NCI-H1436 (cell line): Measurements from ENCODE around the gene LRRC25.
A peak's percentile ranks its signal among the peaks of the same experiment; 100 is the strongest.
"Not testable (repeated sequence)": the region's sequence is repeated elsewhere in the genome, so short reads cannot be mapped to it uniquely, and the experiment has no call there.

Experiments used
- DNase-seq: peaks from one replicate; lab custom pipeline; 2025; lab: John Stamatoyannopoulos, UW

Gene LRRC25

DNA sequence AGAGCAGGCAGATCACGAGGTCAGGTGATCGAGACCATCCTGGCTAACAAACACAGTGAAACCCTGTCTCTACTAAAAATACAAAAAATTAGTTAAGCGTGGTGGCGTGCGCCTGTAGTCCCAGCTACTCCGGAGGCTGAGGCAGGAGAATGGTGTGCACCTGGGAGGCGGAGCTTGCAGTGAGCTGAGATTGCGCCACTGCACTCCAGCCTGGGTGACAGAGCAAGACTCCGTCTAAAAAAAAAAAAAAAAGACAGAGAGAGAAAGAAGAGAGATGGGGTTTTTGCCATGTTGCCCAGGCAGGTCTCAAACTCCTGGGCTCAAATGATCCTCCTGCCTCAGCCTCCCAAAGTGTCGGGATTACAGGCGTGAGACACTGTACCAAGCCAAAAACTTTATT, 8.3 kb upstream of the LRRC25 start:
- not testable (repeated sequence) for DNase-seq

GRCh38 chr19:18402455-18403248, 5.2 kb upstream of the LRRC25 start:
- DNase-seq, result not testable (repeated sequence)

GRCh38 chr19:18401580-18402112, 4.2 kb upstream of the LRRC25 start:
- no peak for DNase-seq

GRCh38 chr19:18399008-18399407, 1.6 kb upstream of the LRRC25 start:
- no peak for DNase-seq

DNA sequence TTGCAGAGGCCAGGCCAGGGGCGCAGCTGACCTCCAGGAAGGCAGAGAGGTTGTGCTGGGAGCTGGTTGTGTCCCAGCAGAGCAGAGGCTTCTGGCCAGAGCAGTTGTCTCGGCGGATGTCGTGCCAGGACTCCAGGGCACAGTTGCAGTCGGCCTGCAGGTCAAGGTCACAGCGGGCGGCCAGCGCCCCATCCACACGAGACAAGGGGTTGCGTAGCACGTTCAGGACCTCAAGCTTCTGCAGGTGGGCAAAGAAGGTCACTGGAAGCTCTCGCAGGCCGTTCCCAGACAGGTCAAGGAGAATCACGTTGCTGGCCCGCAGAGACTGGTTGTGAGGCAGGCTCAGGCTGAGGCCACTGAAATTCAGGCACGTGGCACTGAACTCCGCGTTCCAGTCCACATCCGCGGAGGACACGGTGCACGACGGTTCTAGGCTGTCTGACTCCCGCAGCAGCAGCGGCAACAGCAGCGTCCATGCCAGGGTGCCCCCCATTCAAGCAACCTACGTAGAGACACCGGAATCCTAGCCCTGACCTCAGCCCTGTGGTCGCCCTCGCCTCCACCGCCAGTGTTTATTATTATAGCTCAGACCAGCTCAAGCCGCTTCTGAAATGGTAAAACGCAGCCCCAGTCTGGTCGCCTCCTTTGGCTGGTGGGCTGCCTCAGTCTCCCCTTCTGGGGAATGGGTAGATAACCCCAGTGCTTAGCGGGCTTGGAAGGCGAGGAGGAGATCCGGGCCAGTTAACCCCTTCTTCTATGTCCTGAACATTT, 766 bp downstream of the LRRC25 start:
- no peak for DNase-seq

GRCh38 chr19:18393836-18394235, 3.6 kb downstream of the LRRC25 start:
- no peak for DNase-seq

DNA sequence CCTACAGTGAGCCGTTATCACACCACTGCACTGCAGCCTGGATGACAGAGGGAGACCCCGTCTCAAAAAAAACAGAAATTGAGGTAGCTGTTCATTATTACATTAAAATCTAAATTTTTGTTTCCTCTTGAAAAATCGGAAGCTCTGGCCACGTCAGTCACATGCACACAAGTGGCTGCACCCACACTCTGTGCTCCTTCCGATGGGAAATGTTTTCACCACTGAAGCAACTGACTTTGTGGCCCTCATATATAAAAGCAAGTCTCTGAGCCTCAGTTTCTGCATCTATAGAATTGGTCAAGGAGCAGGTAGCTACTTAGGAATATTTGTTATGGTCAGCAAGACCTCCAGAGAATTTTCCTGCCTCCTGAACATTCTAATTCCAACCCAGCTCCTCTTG, 4.5 kb downstream of the LRRC25 start:
- DNase-seq, result no peak

DNA sequence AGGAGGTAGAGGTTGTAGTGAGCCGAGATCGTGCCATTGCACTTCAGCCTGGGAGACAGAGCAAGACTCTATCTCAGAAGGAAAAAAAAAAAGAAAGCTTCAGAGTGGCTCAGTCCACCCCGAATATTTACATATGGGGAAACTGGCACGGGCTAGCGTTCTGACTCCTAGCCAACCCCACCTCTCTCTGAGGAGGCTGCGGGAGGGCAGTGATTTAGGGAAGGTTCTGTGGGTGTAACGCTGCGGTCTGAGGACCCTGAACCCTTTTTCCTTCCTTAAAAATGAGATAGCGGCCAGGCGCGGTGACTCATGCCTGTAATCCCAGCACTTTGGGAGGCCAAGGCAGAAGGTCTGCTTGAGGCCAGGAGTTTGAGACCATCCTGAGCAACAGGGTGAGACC, 5.0 kb downstream of the LRRC25 start:
- DNase-seq, result no peak

DNA sequence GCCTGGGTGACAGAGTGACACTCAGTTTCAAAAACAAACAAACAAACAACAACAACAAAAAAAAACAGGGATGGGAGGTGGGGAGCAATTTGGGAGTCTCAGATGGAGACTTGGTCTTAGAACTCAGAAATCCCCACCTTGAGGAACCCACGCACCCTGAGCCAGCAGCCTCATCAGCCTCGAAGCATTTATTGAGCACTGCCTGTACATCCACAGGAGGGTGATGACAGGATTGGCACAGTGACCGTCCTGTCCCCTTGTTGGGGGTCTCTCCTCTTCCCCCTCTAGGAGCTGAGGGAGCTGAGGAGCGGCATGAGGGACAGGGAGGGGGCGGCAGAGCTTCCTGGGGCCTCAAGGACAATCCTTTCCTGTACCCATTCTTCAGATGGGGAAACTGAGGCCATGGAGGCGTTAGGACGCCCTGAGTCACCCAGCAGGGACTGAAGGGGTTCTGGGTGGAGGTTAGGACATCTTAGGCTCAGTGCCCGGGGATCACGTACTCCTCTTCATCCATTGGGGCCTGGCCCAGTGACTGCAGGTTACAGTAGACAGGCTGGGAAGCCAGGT, 5.8 kb downstream of the LRRC25 start:
- no peak for DNase-seq

DNA sequence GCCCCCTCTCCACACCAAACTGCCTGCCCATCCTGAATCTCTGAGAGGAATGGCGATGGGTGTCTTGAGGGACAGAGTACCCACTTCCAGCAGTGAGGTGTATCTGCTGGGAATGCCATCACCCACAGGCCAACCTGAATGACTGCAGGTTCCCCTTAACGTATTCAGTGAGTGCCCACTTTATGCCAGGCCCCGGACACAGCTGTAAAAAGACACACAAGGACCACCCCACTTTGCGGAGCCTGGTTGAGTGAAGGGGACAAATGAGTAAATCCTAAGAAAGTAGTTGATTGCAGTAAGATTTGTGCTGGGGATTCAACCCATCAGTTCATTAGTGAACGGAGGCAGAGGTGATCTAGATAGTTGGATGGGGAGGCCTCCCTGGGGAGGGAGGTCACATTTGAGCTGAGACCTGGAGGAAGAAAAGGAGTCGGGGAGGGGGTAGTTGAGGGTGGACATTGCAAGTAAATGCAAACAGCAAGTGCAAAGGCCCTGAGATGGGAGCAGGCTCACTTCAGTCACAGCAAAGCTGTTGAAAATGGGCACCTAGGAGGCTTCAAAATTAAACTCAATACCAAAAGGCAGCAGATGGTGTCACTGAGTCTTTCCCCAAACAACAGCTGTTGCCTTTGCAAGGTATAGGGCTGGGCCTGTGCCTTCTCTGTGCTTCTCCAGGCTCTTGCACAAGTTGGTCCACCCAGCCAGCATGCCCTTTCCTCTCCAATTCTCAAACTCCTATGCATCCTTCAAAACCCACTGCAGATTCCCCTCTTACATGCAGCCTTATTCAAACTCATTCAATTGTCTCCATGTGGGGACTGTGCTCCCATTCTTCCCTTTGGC, 7.1 kb downstream of the LRRC25 start:
- no peak for DNase-seq

- DNase-seq, result no peak
Measured at GRCh38 chr19:18389726-18390064, 7.7 kb downstream of the LRRC25 start.

DNA sequence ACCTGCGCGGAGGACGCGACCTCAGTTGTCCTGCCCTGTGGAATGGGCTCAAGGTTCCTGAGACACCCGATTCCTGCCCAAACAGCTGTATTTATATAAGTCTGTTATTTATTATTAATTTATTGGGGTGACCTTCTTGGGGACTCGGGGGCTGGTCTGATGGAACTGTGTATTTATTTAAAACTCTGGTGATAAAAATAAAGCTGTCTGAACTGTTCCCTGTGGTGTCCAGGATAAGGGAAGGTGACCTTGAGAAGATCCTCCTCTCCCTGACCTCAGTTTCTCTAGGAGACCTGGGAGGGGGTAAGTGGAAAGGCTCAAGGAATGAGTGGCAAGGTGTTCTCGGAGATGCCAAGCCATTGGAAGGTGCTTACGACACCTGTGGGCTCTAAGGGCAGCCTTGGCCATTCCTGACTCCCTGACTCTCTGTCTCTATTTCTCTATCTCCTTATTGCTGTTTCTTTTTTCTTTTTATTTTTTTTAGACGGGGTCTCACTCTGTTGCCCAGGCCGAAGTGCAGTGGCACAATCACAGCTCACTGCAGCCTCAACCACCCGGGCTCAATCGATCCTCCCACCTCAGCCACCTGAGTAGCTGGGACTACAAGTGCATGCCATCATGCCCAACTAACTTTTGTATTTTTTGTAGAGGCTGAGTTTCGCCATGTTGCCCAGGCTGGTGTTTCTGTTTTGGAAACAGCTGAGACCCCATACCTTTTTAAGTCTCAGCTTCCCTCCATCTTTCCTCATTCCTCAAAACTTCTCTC, 8.3 kb downstream of the LRRC25 start:
- no peak for DNase-seq

GRCh38 chr19:18388100-18388959, 9.1 kb downstream of the LRRC25 start:
- DNase-seq, result peak; percentile 34

DNA sequence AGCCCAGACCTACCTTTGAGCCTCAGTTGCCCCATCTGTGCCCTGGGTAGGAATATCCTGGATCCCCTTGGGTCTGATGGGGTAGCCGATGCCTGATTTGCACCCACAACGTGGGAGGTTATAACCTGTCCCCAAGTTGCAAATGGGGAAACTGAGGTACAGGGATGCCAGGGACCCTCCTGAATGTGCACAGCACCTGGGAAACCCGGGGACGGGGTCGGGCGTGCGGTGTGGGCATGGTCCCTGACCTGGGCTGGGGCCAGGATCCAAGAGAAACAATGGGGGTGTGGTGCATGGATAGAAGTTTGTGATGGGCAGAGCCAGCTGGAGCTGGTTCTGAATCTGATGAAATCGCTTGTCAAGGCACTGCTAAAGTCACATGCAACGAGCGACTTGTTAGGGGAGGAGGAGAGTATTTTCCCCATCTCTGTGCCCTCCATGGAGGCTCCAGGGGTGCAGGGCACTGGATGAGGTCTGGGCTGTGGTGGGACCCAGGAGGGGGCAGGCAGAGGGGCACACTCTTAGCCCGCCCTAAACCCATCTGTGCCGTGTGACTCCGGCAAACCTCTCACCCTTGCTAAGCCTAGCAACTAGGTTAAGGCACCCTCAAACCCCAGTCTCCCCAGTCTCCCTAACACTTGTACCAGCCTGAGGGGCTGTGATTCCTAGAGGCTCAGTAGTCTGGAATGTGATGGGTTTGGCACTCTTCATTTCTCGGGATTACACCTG, 10.7 kb downstream of the LRRC25 start:
- DNase-seq, result no peak

GRCh38 chr19:18385675-18386542, 11.5 kb downstream of the LRRC25 start, which contains the start of gene GDF15:
GDF15 (plus strand) TSS chr19:18386158; CDS start chr19:18386190, 32 bp downstream.
- DNase-seq, result no peak

DNA sequence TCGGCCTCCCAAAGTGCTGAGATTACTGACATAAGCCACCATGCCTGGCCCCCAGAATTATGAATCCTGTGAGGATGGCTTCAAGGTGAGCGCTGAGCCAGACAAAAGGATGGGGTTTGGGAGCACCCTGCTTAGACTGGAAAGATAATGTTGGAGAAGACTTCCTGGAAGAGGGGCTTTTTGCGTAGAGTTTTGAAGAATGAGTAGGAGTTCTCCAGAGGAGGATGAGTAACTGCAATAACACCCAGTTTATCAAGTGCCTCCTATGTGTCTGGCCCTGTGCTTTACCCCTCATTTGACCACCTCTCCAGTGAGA, 12.1 kb downstream of the LRRC25 start:
- no peak for DNase-seq

DNA sequence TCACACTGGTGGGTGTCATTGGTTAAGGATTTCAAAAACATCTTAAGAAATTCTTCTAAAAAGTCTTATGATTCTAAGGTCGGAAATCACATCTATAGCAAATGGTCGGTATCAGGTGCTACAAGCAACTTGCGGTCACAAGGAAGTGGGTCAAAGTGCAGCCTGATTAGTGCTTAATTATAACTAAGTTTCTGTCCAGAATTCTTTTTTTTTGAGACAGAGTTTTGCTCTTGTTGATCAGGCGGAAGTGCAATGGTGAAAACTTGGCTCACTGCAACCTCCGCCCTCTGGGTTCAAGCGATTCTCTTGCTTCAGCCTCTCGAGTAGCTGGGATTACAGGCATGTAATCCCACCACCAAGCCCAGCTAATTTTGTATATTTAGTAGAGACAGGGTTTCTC, 12.6 kb downstream of the LRRC25 start:
- DNase-seq, result no peak

- not testable (repeated sequence) for DNase-seq
Measured at GRCh38 chr19:18383622-18384021, 13.8 kb downstream of the LRRC25 start.

- no peak for DNase-seq
Measured at GRCh38 chr19:18380843-18381242, 16.6 kb downstream of the LRRC25 start.
